ENCODE data around the gene MXRA8. TPM values are rescaled to one million over a fixed set of nuclear protein-coding genes. Genes with fewer than 3 reads are reported as not detected.
A peak's percentile ranks its signal among the peaks of the same experiment; 100 is the strongest.

The MXRA8 gene
- total and polyA plus RNA-seq, 9 of the 15 experiments (the other 6 are each of a cell fraction or from before 2014, with no cell fraction given): 0.66 to 11.3 (median 6.3) TPM

GRCh38 chr1:1365875-1366698 lies 7.7 kb upstream of the MXRA8 start (continued):
- TF ChIP-seq AFF4 (CRISPR knock-in tag; IDR thresholded peaks at IDR 0.05) (no peak), ARID4B (CRISPR knock-in tag; IDR thresholded peaks at IDR 0.05) (0 out of 2 replicates have a peak, but pooled peaks have one; percentile 1), ARHGAP35 (IDR thresholded peaks at IDR 0.05; ENCODE audit: partially characterized antibody) (peak; percentile 57), HBP1 (CRISPR knock-in tag; IDR thresholded peaks at IDR 0.05) (0 out of 2 replicates have a peak, but pooled peaks have one; percentile 4), ZNF766 (CRISPR knock-in tag; conservative IDR thresholded peaks at IDR 0.05) (no peak), NR3C1 (CRISPR knock-in tag; IDR thresholded peaks at IDR 0.05) (0 out of 2 replicates have a peak, but pooled peaks have one; percentile 62), RB1 (IDR thresholded peaks at IDR 0.05; ENCODE audit: low read depth) (no peak)
